ENCODE data around the gene IFFO2. TPM values are rescaled to one million over a fixed set of nuclear protein-coding genes. Genes with fewer than 3 reads are reported as not detected.

The IFFO2 gene
- total and polyA plus RNA-seq, 10 of the 15 experiments (the other 5 are each of a cell fraction or from before 2014, with no cell fraction given) = 1.2 to 18.4 (median 6.7) TPM

GRCh38 chr1:18918417-18918816 lies 38.1 kb downstream of the IFFO2 start:
- CTCF ChIA-PET = no interaction called here
- H3K36me3 ChIP-seq (ENCODE audit: control insufficient read depth in 2 of 2, insufficient read depth in 2 of 2, low read length in 1 of 2) = peaks cover 0 to 12% of the 10 kb centered on the region in 2 experiments; a peak in 3 of 4 replicates
- TF ChIP-seq JUND (IDR thresholded peaks at IDR 0.05; ENCODE audit: low read depth, low read length) = no peak
- TF ChIP-seq, protein P1, sequence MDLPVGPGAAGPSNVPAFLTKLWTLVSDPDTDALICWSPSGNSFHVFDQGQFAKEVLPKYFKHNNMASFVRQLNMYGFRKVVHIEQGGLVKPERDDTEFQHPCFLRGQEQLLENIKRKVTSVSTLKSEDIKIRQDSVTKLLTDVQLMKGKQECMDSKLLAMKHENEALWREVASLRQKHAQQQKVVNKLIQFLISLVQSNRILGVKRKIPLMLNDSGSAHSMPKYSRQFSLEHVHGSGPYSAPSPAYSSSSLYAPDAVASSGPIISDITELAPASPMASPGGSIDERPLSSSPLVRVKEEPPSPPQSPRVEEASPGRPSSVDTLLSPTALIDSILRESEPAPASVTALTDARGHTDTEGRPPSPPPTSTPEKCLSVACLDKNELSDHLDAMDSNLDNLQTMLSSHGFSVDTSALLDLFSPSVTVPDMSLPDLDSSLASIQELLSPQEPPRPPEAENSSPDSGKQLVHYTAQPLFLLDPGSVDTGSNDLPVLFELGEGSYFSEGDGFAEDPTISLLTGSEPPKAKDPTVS (IDR thresholded peaks at IDR 0.05; ENCODE audit: low read depth, low read length) = no peak
- no peak for TF ChIP-seq NRF1 (conservative IDR thresholded peaks at IDR 0.05; ENCODE audit: low read depth, low read length)
- TF ChIP-seq ZNF217 (IDR thresholded peaks at IDR 0.05) = no peak
- TF ChIP-seq PBX3 (IDR thresholded peaks at IDR 0.05; ENCODE audit: insufficient replicate concordance, low read depth, low read length) = no peak
- TF ChIP-seq, protein P2, sequence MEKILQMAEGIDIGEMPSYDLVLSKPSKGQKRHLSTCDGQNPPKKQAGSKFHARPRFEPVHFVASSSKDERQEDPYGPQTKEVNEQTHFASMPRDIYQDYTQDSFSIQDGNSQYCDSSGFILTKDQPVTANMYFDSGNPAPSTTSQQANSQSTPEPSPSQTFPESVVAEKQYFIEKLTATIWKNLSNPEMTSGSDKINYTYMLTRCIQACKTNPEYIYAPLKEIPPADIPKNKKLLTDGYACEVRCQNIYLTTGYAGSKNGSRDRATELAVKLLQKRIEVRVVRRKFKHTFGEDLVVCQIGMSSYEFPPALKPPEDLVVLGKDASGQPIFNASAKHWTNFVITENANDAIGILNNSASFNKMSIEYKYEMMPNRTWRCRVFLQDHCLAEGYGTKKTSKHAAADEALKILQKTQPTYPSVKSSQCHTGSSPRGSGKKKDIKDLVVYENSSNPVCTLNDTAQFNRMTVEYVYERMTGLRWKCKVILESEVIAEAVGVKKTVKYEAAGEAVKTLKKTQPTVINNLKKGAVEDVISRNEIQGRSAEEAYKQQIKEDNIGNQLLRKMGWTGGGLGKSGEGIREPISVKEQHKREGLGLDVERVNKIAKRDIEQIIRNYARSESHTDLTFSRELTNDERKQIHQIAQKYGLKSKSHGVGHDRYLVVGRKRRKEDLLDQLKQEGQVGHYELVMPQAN (conservative IDR thresholded peaks at IDR 0.05) = no peak
- TF ChIP-seq ETV6 (conservative IDR thresholded peaks at IDR 0.05 in 1 of 2, IDR thresholded peaks at IDR 0.05 in 1 of 2; ENCODE audit: borderline replicate concordance in 1 of 2, low read depth in 1 of 2) = no peak
- no peak for TF ChIP-seq SKIL (IDR thresholded peaks at IDR 0.05; ENCODE audit: low read depth, poor library complexity, severe bottlenecking)
- no peak for TF ChIP-seq CUX1 (IDR thresholded peaks at IDR 0.05; ENCODE audit: insufficient replicate concordance, low read depth, low read length)
- no peak for TF ChIP-seq EED (IDR thresholded peaks at IDR 0.05; ENCODE audit: low read depth)
- TF ChIP-seq MYC (IDR thresholded peaks at IDR 0.05; ENCODE audit: insufficient read depth, insufficient read length, insufficient replicate concordance, low read length, severe bottlenecking) = no peak

More at GRCh38 chr1:18918417-18918816, 38.1 kb downstream of the IFFO2 start:
- FAIRE-seq = no peak
- intact Hi-C loops (cut with micrococcal nuclease; ENCODE audit: unreplicated experiment) = no loop called here
- Histone ChIP-seq H3K4me3 (no peak overlapping the region), H3K27me3 (replicated peaks in 1 of 2; ENCODE audit: control insufficient read depth in 2 of 2, insufficient read depth in 2 of 2, low read length in 1 of 2) (no peaks in the 10 kb centered on the region), H3K9ac (ENCODE audit: control insufficient read depth, insufficient read depth, low read length) (no peak overlapping the region), H3K27ac (ENCODE audit: control insufficient read depth, insufficient read depth) (no peak overlapping the region), H3K4me2 (ENCODE audit: control insufficient read depth, insufficient read depth) (no peak overlapping the region), H4K20me1 (ENCODE audit: control insufficient read depth, insufficient read depth) (peaks cover 2% of the 10 kb centered on the region; the same call in 1 of the 2 replicates), H3K79me2 (ENCODE audit: control insufficient read depth, insufficient read depth, low read length) (no peaks in the 10 kb centered on the region), H2AFZ (ENCODE audit: control insufficient read depth, low read depth, low read length) (no peak overlapping the region), H3K9me3 (replicated peaks; ENCODE audit: control insufficient read depth, insufficient read depth, low read length) (no peaks in the 10 kb centered on the region), H3K4me1 (ENCODE audit: control insufficient read depth, insufficient read depth, low read length) (no peaks in the 10 kb centered on the region)
- ChIA-PET RAD21 (ENCODE audit: unreplicated experiment) (no interaction called here), SMC1A (ENCODE audit: uncharacterized antibody, unreplicated experiment) (no interaction called here), POLR2A (no interaction called here)
- BruUV-seq (replicated peaks) = no TSS peak
- no peak for DNase-seq (ENCODE audit: low read depth, low spot score)
- no peak for ATAC-seq
- in situ Hi-C loops (cut with MboI) = no loop called here
- WGBS (ENCODE audit: insufficient coverage, insufficient replicate concordance, low lambda C conversion rate, missing lambda C conversion rate) = 98% methylated on average over 8 of the region's 14 CpGs

Data from GM12878 (cell line).